Mammary microvascular endothelial cell (primary cell): ENCODE data around the gene CASR. TPM values are rescaled to one million over a fixed set of nuclear protein-coding genes. Genes with fewer than 3 reads are reported as not detected.

Source experiments
- total RNA-seq: library from RNA; depleted of rRNA; stranded (reverse); fragments of >200 nt; gene quantifications from 2 replicates; pipeline ENCODE4 v1.2.3, GENCODE V29; 2015

CASR gene, protein sequence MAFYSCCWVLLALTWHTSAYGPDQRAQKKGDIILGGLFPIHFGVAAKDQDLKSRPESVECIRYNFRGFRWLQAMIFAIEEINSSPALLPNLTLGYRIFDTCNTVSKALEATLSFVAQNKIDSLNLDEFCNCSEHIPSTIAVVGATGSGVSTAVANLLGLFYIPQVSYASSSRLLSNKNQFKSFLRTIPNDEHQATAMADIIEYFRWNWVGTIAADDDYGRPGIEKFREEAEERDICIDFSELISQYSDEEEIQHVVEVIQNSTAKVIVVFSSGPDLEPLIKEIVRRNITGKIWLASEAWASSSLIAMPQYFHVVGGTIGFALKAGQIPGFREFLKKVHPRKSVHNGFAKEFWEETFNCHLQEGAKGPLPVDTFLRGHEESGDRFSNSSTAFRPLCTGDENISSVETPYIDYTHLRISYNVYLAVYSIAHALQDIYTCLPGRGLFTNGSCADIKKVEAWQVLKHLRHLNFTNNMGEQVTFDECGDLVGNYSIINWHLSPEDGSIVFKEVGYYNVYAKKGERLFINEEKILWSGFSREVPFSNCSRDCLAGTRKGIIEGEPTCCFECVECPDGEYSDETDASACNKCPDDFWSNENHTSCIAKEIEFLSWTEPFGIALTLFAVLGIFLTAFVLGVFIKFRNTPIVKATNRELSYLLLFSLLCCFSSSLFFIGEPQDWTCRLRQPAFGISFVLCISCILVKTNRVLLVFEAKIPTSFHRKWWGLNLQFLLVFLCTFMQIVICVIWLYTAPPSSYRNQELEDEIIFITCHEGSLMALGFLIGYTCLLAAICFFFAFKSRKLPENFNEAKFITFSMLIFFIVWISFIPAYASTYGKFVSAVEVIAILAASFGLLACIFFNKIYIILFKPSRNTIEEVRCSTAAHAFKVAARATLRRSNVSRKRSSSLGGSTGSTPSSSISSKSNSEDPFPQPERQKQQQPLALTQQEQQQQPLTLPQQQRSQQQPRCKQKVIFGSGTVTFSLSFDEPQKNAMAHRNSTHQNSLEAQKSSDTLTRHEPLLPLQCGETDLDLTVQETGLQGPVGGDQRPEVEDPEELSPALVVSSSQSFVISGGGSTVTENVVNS
- not detected in 2 replicates for total RNA-seq

DNA sequence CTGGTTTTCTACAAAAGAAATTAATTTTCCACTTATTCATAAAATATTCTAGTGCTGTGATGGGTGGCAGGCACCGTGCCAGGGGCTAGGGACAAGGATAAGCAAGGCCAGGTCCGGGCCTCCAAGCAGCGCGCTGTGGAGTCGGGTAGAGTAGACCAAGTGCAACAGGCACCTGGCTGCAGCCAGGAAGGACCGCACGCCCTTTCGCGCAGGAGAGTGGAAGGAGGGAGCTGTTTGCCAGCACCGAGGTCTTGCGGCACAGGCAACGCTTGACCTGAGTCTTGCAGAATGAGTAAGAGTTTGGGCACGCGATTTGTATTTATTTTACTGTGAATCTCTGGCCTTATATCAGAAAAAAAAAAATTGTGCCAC is at the start of gene CASR:
CASR (plus strand) TSS at position 148 of the 372 bp plus-strand sequence. CDS start 70,522 bp downstream, outside the sequence.

DNA sequence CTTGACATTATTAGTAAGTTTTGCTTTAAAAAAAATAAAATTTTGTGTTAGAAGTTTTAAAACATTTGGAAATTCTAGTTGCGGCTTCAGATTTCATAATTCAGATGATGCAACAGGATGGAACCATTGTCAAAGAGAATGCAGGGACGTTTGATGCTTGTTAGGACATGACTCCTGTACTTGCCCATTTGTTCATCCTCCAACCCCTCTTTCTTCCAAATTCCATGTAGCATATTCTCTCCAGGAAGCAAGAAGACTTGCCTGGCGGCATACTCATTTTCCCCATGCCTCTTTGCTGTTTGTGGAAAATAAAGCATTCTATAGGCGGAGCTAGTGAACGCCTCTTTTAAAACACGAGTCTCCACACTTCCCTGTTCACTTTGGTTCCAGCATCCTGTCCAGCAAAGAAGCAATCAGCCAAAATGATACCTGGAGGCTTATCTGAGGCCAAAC is 141.4 kb downstream of the CASR start, which contains the start of gene CSTA:
CSTA (plus strand) TSS at position 378 of the 453 bp plus-strand sequence; CDS start at position 423, 45 bp downstream.

Other genes with a start within 250 kb of the CASR start
- gene ILDR1, start 161.4 kb upstream of the CASR start, total RNA-seq: not detected in 2 replicates
- gene CD86, start 128.3 kb upstream of the CASR start, total RNA-seq: not detected in 2 replicates
- gene CSTA, start 141.6 kb downstream of the CASR start, total RNA-seq: not detected in 2 replicates
- gene MIX23, start 199.6 kb downstream of the CASR start, total RNA-seq: 33.9 and 36.0 TPM in 2 replicates
- gene FAM162A, start 200.5 kb downstream of the CASR start, total RNA-seq: 15.9 and 17.7 TPM in 2 replicates
- 2.4 and 2.6 TPM in 2 replicates for gene WDR5B, start 232.4 kb downstream of the CASR start, total RNA-seq